ENCODE results near the gene SLIT3.
"Not testable (repeated sequence)": the region's sequence is repeated elsewhere in the genome, so short reads cannot be mapped to it uniquely, and the experiment has no call there.

The SLIT3 gene

DNA sequence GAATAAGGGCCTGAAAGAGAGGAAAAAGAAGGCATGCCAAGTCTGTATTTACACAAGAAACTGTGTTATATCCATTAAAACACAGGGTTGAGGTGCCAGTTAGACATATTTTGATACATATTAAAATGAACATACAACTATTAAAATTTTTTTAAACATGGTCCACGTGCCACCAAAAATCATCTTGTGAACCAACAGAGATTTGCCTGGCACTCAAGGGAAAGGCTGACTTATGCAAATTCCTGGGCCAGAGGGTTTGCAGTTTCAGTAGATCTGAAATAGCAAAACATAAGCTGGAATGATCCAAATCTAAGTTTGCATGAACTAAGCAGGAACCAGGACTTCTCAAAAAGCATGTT lies 168.7 kb downstream of the SLIT3 start:
- DNase-seq = no peak

DNA sequence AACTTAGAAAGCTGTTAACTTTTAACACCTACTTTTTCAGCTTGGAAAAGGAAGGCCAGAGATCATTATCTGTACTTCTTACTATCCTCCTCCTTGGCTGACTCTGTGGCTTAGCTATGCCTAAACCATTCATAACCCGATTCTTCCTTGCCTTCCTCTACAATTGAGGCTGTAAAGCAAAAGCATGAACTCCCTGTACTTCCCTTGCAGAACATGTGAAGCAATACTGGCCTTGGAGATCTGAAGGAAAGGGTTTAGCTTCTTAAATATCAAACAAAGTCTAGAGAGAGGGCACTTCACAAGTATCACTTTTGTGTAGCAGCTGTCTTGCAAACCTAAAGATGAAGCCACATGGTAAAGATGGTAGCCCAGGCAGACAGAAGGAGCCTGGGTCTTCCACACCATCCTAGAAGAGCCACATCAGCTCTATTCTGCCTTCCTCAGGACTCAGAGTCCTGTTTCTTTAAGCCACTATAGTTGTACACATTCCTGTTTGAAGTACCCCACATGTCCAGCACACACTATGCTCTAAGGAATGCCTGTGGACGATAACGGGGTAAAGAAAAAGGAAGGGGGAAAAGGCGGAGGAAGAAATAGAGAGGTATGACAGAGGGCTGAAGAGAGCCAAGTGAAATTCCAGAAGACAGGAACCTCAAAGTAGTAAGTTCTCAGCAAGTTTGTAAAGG lies 169.2 kb downstream of the SLIT3 start:
- DNase-seq = no peak

DNA sequence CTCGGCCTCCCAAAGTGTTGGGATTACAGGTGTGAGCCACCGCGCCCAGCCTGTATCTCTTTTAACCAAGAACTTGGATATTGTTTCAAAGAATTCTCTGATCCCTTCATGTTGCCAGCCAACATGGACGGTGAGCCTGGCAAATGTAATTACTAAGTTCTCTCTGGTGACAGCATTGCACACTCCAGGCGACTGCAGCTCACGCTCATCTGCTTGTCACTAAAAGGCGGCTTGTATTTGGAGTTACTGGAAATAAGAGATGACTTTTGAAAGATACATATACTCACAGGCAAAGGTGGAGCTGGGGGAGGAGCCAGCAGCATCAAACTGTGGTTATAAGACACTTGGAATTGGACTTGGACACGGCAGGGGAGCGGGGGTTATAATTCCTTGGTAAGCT lies 172.3 kb downstream of the SLIT3 start:
- DNase-seq = no peak

DNA sequence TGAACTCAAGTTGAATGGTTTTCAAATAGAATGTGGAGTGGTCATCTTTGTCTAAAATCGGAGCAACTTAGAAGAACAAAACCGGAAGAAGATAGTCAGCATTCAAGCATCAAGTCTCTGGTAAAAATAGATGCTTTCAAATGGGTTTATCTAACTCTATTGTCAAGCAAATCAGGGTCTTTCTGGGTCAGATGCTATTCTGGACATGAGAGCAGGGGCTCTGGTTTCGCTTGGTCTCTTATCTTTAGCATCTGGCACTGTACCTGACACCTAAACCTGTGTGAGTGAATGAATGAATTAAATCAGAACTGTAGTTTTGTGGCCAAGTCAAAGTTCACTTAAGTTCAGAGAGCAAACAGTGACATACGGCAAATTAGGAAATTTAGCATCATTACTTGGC lies 173.5 kb downstream of the SLIT3 start:
- DNase-seq = no peak

DNA sequence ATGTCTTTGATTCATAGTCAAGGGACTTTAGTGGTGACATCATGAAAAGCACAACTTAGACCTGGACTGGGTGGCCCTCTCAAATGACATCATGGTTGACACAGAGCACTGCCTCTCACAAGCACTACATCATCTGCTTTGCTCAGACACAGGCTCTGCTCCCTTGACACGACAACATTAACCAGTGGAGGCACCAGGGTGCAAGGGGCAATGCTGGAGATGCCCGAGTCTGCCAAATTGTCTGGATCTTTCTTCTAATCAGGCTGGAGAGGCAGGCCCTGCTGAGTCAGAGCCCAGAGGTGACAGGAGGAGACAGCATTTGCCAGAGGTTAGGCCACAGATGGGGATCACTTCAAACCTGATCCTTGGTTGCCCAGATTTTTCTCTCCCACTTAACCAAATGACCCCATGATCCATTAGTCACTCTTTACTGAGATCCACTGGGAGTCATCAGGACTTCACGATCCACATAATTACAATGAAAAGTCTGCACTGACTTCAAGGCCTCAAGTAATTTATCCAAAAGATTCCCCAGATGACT lies 174.4 kb downstream of the SLIT3 start:
- no peak for DNase-seq

DNA sequence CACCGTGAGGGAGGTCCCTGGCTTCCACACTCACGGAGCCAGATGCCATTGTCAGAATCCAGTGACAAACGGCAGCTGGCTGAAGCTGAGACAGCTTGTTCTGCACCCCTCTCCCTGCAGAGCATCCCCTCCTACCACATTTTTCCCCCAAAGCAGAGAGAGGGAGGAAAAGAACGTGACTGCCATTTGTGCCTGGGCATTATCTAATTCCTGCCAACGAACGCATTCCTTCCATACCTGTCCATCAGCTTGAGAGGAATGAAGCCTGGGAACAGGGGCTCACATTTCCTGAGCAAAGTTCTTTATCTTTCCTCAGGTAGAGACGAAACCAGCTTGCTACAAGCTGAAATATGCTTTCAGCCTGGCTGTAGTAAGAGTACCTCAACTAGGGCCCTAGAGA lies 175.4 kb downstream of the SLIT3 start:
- no peak for DNase-seq

DNA sequence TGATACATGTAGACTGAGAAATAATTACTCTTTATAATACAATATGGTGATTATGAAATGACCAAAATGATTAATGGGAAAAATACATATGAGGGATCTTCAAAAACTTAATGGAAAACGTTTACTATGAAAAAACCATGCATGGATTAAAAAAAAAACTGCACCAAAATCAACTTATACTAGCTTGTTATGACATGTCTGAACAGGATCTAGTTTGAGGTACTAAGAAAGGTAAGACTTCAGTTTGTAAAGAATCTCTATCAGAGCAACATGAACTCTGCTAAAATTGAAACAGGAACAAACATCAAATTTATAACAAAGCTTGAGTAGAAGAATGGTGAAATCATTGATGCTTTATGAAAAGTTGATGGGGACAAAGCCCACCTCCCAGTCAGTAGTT lies 178.0 kb downstream of the SLIT3 start:
- DNase-seq = no peak

DNA sequence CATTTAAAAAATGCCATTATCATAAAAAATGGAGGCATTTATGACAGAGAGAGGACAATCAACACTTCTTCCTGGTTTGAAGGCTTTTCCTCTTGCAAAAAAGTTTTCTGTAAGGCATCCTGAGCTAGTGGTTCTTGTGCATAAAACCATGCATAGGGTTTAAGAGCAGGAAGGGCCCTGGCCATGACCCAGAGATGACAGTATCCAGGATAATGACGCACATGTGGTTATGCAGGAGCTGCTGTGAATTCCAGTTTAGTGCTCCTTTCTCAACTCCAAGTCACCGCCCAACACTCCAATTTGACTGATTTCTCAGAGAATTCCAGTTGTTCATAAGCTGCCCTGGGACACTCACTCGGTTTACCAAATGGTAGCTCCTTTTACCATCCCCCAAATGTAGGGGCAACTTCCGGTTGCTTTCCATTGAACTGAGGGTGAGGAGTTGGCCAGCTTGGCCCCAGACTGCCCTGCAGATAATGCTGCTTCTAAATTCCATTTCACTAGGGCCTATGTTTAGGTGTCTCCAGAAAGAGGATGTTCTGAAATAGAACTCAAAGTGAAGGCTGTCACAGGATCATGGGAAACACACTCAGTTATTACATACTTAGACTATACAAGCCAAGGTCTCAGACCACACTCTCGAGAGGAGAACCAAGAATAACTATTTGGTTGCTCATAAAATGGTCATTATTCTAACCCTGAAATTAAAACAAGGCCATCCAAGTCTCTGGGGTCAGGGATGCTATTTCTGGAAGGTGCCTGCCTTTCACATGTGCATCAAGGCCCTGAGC lies 179.1 kb downstream of the SLIT3 start:
- no peak for DNase-seq

DNA sequence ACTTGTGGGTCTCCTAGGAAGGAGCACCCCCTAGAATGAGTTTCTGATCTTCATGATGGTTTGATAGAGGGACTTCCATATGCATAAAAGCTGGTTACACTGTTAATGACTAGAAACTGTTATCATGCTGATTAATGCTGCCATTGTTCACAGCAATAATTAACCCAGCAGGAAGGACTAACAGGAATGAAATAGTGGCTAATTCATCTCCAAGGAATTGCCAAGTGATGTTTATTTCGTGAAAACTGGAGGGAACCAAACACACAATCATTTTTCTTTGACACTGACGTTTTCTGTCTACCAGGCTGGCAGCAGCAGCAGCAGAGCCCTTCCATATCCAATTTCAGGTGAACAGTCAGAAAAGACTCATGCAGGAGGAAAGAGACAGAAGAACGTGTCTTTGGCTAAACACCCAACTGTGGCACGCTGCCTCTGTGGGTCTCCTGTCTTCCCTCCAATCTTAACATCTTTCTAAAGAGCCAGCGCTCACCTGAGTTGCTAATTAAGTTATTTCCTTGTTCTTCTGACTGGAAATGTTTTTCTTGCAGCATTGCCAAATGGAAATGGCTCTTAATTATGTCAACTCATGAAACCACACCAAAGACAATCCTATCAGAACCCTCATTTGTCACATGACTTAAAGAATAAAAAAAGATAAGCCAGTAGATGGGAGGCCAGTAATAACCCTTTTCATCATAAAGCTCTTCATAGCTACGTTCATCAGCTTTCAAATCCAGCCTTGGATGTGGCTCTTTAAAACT lies 181.5 kb downstream of the SLIT3 start:
- DNase-seq = no peak

DNA sequence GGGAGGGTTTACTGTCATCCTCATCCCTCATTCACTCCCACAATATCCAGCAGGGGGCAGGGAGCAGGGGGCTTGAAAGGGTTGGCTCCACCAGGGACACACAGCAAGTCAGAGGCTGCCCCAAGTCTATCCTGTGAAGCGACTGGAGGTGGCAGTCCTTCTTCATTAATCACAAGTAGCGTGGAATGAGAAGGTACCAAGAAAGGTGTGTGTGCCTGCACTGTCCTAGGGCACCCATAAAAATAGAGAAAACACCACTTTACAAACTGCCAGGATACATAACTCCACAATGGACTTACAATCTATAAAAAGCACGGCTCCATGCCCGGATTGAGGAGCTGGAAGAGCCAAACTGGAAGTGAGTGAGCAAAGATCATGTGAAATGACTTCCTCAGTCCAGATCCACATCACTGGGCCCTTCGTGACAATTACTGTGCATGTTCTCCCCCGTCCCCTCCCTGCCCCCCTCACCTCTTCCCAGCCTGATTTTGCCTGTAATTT lies 183.9 kb downstream of the SLIT3 start:
- no peak for DNase-seq

DNA sequence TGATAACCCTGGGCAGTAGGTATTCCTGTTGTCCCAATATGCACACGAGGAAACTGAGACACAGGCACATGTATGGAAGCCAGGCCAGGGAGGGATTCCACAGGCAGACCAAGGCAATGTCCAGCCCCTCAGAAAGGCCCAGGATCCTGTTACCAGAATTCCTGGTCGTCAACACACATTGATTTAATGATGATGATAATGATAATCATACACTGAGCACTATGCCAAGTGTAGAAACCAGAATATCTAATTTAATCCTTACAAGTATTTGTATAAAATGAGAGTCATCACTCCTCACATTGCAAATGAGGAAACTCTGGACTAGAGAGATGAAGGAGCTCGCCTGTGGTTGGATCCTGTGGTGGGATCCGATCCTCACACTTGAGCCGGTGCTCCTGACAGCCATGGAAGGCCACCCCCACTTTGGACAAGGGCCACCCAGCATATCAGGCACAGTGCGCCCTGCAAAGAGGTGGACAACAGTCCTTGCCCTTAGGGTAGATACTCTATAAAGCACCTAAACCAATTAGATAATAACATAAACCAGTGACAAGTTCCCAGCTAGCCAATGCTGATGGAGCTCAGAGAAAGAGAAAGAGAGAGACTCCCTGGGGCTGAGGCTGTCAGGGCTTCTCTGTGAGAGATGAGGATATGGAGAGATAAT lies 185.3 kb downstream of the SLIT3 start:
- DNase-seq = no peak

DNA sequence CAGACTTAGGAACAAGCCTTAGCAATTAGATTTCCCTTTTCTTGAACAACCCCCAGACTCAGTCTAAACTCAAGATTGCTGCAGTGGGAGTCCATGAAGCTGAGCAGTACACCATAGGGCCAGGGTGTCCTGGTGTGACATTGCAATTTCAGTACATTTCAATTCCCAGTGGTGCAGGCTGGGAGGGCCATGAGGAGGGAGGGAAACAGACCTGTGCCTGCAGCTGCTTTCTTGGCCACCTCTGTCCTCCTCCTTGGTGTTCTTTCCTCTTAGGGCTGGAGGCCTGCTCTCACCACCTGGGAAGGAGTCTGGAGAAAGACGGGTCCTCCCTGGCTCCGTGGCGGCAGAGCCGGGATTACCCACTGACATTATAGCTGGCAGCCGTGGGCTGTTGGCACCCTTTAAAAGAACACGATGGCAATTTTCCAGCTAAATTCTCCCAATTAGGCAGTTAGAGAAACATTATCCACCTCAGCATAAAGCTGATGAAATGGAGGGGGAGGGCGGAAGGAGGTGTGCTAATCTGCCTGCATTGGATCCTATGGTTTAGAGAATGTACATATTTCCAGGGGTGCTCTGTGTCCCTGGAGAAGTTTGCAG lies 186.4 kb downstream of the SLIT3 start:
- no peak for DNase-seq

DNA sequence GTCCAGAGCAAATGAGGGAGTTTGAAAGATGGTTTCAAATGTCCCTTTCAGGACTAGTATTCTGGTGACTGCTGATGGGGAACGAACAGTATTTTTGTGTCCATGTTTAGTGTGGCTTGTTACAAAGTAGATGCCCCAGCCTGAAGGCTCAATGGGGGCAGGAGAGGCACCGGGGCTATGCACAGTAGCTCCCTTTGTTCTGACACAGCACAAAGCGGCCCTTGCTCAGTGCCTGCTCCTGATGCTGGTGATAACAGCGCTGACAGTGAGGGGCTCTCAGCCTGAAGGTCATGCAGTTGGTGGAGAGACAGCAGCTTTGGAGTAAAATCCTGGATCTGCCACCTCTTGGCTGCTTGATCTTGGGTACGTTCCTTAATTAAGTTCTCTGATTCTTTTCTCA lies 188.9 kb downstream of the SLIT3 start:
- DNase-seq = no peak

DNA sequence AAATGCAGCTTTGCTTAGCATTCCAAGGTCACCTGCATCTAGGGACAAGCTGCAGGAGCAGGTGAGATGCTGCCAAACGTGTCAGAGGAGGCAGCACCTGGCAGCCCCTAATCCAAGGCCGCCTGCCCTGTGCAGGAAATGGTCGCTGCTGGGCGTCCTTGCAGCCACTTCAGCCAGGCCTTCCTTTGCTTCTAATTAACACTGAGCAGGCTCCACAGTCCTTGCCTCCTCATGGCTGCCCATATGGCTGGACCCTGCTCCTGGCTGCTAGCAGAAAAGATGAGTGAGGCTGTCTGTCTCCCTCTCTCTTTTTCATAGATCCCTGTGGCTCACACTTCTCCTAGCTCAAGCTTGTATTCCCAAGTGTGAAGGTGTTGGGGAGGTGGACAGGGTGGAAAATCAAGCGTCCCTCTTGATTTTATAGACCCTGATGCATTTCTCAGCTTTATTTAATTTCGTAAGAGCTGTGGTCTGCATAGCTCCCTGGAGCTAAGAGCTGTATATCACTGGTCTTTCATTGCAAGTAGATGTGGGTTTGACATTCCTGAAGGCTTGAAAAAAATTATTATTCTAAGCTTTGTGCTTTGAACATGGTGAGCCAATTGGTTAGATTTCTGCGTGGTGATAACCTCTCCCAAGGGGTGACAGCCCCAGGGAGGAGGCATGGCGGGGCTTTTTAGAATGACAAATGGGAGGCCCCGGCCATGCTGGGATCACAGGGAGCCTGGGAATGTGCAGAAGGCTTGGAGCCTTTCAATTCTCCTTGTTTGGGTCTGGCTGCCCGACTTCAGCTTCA lies 193.8 kb downstream of the SLIT3 start:
- no peak for DNase-seq

DNA sequence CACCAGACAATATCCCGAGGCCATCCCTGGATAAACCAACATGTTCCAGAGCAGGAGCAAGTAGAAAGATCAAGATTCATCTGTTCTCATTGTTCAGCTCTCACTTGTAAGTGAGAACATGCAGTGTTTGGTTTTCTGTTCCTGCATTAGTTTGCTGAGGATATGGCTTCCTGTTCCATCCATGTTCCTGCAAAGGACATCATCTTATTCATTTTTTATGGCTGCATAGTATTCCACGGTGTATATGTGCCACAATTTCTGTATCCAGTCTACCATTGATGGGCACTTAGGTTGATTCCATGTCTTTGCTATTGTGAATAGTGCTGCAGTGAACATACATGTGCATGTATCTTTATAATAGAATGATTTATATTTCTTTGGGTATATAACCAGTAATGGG lies 195.4 kb downstream of the SLIT3 start:
- not testable (repeated sequence) for DNase-seq

DNA sequence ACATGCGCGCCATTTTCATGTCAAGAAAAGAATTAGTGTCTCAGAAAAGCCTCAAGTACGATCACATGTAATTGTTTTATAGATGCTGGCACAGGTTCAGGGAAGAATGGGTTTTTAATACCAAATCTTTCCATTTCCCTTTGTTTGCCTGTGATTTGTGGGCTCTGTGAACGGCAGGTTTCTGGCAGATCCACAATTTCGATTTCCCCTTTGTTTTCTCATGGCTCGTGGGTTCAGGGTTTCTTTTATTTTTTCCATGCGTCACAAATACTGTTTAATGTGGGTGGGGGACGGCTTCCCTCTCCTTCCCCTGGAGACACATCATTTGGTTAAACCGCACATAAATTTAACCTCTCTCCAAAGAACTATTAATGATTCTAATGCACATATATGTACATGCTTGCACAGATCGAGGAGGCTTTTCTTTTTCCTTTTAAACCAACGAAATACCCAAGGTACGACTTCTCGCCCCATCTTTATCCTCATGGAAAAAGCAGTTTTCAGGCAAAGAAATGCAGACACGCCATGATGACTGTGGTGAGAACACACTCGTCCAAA lies 195.9 kb downstream of the SLIT3 start:
- DNase-seq = no peak

DNA sequence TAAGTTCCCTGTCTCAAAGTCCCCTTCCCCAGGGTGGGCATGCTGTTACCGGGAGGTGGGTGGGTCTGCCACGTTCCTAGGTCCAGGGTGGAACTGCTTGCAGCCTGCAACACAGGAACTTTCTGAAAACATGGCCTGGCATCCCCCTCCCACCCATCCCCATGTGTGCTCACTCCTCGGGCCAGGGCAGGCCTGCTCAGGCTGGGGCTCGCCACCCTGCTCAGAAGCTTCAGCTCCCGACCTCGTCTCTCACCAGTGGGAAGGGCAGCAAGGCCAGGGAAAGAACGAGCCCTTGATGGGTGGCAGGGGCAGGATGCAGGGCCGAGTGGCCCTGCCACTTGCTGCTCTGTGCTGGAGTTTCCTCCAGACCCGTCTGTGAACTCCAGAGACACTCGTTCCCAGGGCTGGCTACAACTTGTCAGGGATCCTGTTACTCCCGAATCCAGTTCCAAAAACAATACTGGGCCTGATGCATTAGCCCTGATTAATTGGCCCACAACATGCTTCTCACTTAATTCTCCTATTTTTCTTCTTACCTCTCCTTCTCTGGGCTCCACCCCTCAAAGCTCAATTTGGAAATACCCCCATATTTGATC lies 197.3 kb downstream of the SLIT3 start:
- DNase-seq = no peak

DNA sequence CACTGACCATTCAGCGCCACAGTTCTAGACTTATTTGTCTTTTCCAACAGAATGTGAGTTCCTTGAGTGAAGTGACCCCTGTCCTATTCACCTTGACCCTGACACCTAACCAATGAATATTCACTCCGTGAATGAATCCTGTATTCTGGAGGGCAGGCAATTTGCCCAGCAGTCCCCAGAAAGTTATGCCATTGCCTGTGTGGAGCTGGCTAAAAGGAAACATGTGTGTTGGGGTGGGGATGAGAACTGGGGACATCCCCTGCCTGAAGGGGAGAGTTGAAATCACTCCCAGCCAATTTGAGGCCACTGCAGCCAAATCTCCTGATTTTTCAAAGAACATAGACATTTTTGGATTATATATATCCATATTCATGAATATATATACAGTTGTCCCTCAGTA lies 199.0 kb downstream of the SLIT3 start:
- no peak for DNase-seq

DNA sequence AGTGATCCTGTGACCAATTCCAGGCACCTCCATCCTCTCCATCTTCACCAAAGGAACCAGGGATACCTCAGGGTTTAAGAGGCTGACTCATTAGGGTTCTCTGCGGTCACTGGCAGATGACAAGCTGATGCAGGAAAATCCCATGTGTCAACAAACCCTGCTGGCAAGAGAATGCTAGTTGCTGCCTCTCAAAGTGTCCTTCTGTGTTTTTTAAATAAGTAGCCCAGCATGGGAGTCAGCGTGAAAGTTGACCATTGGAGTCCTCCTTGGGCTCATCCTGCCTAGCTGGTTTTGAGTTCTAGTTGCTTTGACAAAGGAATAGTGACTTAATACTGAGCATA lies 200.2 kb downstream of the SLIT3 start:
- DNase-seq = no peak

DNA sequence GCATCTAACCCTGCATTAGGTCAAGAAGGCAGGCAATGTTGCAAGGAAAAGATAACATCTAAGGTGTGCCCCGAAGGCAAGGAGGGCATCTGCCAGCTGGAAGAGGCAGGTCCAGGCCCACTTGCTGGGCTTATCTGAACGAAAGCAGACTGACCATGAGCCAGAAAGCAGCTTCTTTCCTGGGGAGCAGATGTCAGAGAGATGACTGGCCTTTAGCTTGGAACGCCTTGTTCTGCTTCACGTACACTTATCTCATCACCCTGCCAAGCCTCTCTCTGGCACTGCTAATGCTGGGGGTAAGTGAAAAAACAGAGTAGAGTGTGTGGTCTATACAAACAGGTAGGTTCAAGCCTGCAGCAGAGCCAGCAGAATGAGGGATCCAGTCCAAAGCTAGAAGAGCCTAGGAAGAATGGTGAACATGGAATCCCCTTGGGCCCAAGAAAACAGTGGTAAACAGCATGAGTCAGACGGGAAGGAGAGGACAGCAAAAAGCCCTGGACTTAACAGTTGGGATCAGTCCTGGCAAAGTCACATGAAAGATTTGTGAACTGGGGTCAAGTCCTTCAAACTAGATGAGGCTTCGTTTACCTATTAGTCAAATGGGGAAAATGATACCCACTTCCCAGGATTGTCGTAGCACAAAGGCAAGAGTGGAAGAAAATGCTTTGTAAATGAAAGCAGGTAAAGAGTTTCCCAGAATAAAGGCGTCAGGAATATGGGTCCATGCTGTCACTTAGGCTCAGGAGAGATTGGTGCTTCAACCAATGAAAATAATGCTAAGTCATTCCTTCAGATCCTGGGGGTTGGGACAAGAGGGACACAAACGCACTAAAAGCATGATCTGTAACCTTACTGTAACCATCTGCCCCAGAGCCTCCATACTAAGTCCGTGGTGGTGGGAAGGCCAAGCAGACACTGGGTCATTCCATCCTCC lies 200.9 kb downstream of the SLIT3 start:
- DNase-seq = no peak
